PC-3 (cell line): ENCODE results near the gene ADCY3.

Experiments
- CTCF ChIP-seq: fragments of 300-600 bp; sonication (generic); conservative IDR thresholded peaks from 2 replicates; pipeline ENCODE4 v1.5.1; 2017; ENCODE audit warnings: antibody characterized with exemption, low read depth, mild to moderate bottlenecking, low read length
- EZH2 ChIP-seq: fragments of 300-600 bp; sonication (generic); IDR thresholded peaks from one replicate; pipeline ENCODE4 v1.6.1; 2017; ENCODE audit warnings: antibody characterized with exemption, mild to moderate bottlenecking, low read length; ENCODE audit not compliant: unreplicated experiment
- EZH2phosphoT487 ChIP-seq: fragments of 300-600 bp; sonication (generic); IDR thresholded peaks from 2 replicates; pipeline ENCODE4 v1.6.1; 2018; ENCODE audit warnings: mild to moderate bottlenecking, antibody characterized with exemption, low read length, borderline replicate concordance

DNA sequence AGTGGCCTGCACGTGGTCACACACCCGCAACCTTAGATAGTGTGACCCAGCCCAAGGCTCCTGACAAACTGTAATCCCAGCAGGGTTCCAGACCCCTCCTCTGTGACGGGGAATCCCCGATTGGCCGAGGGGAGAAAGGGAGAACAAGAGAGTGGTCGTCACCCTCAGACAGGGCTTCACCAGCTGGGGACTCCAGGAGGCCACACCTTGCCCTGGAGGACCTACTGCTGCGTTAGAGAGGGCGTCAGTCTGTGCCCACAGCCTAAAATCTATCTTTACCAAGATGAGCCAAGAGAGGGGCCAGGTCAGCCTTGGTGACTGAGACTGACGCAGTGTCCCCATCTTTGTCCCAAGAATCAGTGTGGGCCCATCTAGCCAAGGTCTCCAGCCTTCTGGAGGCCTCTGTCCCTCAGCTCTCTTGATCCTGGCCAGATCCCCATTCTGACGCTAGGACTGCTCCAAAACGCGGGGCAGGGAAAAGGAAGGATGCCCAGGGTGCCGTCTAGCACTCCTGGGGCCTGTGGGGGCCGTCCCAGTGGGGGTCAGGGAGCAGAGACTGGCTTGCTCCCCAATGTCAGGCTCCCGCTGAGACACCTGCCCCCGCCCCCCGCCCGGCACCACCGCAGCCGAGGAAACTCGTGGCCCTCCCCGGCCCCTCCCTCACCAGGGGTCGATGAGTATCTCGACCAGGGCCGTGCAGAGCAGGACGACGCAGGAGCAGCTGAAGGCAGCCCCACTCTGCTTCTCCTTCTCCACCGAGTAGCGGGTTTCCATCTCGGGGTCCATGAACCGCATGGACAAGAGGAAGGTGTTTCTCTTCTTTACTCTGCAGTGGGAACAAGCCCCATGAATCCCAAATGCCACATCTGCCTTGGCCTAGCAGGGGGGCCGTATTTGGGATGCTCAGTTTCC is 86.0 kb downstream of the ADCY3 start:
- no peak for TF ChIP-seq CTCF
- no peak for TF ChIP-seq EZH2
- TF ChIP-seq EZH2phosphoT487 = no peak
